Measurements from ENCODE around the gene SLC6A19. TPM values are rescaled to one million over a fixed set of nuclear protein-coding genes. Genes with fewer than 3 reads are reported as not detected.

Gene SLC6A19
- total and polyA plus RNA-seq, 2 of the 4 experiments (the other 2 are of a cell fraction): not detected

DNA sequence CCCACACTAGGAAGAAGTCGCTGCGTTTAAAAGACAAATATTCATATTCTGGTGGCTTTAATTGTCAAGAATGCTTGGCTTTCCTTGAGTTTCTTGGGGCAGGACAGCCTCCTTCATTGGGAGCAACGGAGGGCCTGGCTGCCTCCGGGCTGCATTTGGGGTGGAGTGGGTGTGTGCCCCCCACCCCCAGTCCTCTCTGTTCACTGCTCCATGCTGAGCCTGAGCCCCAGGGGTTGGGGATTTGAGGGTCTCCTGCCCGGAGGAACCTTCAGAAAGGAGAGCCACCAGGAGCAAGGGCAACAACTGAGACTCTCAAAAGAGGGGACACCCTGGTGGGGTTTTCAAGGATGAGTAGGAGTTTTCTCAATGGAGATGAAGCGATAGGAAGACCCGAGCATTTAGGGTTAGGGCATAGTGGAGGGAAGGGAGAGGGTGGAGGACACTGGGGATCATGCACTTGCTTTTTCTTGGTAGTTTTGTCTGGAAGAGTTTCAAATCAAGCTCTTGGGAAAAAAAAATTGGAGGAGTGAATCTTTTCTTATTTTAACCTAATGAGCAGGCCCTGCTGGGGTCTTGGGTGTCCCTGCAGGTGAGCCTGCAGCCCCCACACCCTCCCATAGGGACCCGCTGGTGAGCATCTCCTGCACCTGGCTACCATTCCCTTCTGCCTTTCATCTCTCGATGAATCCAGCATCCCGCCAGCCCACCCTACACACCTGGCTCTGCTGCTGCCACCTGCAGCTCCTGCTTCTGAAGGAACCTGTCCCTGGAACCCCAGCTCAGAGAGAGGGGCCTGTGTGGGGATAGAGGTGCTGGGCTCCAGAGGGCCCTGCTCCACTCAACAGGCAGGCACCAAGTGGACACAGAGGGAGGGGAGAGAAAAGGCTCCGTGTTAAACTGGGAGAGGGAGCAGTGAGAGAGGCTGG lies 4.1 kb downstream of the SLC6A19 start:
- no peak overlapping the region for H2BK5ac ChIP-seq (ENCODE audit: low read depth, low read length, poor library complexity, severe bottlenecking)
- H2BK20ac ChIP-seq (ENCODE audit: low read depth, low read length): no peak overlapping the region
- H4K8ac ChIP-seq (ENCODE audit: low read depth in 2 of 2, low read length in 2 of 2): no peak overlapping the region
- POLR2A ChIA-PET (ENCODE audit: unreplicated experiment): no interaction called here
- CTCF ChIA-PET: interaction anchor here (0.6 kb wide), 1 partner anchor 10 kb away, joined by 3 read pairs; no protein-coding TSS in a partner anchor
- H3K18ac ChIP-seq (ENCODE audit: low read depth, low read length): no peak overlapping the region
- intact Hi-C loops (cut with micrococcal nuclease) (no loop called here), in situ Hi-C loops (cut with MboI; ENCODE audit: low sequenced_read_pairs) (no loop called here), dilution Hi-C loops (cut with HindIII; ENCODE audit: low sequenced_read_pairs, unreplicated experiment) (no loop called here)
- no peaks in the 10 kb centered on the region for H3K36me3 ChIP-seq (ENCODE audit: control insufficient read depth, insufficient read depth, low read length)
- no peak overlapping the region for H3K4me3 ChIP-seq (ENCODE audit: insufficient read depth, low read depth, low read length)
- no peak overlapping the region for H3K27ac ChIP-seq (ENCODE audit: insufficient read depth, low read length)
- H2BK15ac ChIP-seq (ENCODE audit: low read depth, low read length): no peak overlapping the region
- no peak overlapping the region for H2AK5ac ChIP-seq (ENCODE audit: low read depth, low read length)
- BruUV-seq (replicated peaks): no TSS peak
- WGBS, 2 experiments (ENCODE audit: extremely low coverage in 2 of 2, insufficient read length in 1 of 2): no CpG with 5 or more reads among the region's 11 CpGs
- DNase-seq: no peak
- no peak overlapping the region for H3K4me2 ChIP-seq (ENCODE audit: low read depth, low read length)
- H3K4ac ChIP-seq (ENCODE audit: low read depth, low read length): no peak overlapping the region
- H4K5ac ChIP-seq (ENCODE audit: low read depth, low read length): no peak overlapping the region
- no peak for ATAC-seq (ENCODE audit: low read depth)
- H3K14ac ChIP-seq (replicated peaks; ENCODE audit: low read depth, low read length): no peak overlapping the region
- H3K23ac ChIP-seq (ENCODE audit: low read depth, low read length): no peak overlapping the region
- no peak overlapping the region for H3K56ac ChIP-seq (ENCODE audit: extremely low read depth, insufficient read depth, low read length)
- H3K9me1 ChIP-seq (ENCODE audit: insufficient read depth, low read length): no peaks in the 10 kb centered on the region
- H2AFZ ChIP-seq (replicated peaks; ENCODE audit: low read length, poor library complexity): no peak overlapping the region
- H3K9ac ChIP-seq (ENCODE audit: low read depth, low read length): no peak overlapping the region
- no peaks in the 10 kb centered on the region for H3K9me3 ChIP-seq (ENCODE audit: control insufficient read depth, insufficient read depth, low read length)
- H3K4me1 ChIP-seq (ENCODE audit: control insufficient read depth, insufficient read depth, low read length): peaks cover 3% of the 10 kb centered on the region; the same call in 1 of the 2 replicates
- no peaks in the 10 kb centered on the region for H3K79me1 ChIP-seq (ENCODE audit: low read depth in 1 of 2, low read length in 2 of 2)
- no peaks in the 10 kb centered on the region; the same call in 1 of the 2 replicates for H4K20me1 ChIP-seq (ENCODE audit: insufficient read depth, low read length)
- peaks cover 28% of the 10 kb centered on the region; the same call in 1 of the 2 replicates for H3K27me3 ChIP-seq (ENCODE audit: control insufficient read depth, insufficient read depth, low read length)
- H2BK120ac ChIP-seq (ENCODE audit: low read depth, low read length): no peak overlapping the region
- no peak overlapping the region for H4K91ac ChIP-seq (ENCODE audit: insufficient read depth, low read depth, low read length)
- H2AK9ac ChIP-seq (replicated peaks; ENCODE audit: low read depth, low read length, poor library complexity): no peak overlapping the region
- TF ChIP-seq RFX5 (IDR thresholded peaks at IDR 0.05; ENCODE audit: low read depth, low read length) (no peak), RCOR1 (IDR thresholded peaks at IDR 0.05; ENCODE audit: insufficient replicate concordance, low read length) (no peak), MAFK (IDR thresholded peaks at IDR 0.05; ENCODE audit: low read depth, low read length) (no peak), MAZ (IDR thresholded peaks at IDR 0.05; ENCODE audit: borderline replicate concordance, low read depth, low read length) (no peak), POLR2A (IDR thresholded peaks at IDR 0.05; ENCODE audit: low read depth, low read length) (no peak), MXI1 (IDR thresholded peaks at IDR 0.05; ENCODE audit: borderline replicate concordance, low read depth, low read length) (no peak), CEBPB (IDR thresholded peaks at IDR 0.05; ENCODE audit: low read depth, low read length) (no peak), FOS (IDR thresholded peaks at IDR 0.05; ENCODE audit: low read depth, low read length) (no peak), NFE2L2 (IDR thresholded peaks at IDR 0.05; ENCODE audit: low read depth, low read length) (no peak), RAD21 (IDR thresholded peaks at IDR 0.05; ENCODE audit: low read length) (no peak), CHD1 (IDR thresholded peaks at IDR 0.05; ENCODE audit: low read depth, low read length) (no peak), SMC3 (IDR thresholded peaks at IDR 0.05; ENCODE audit: low read depth, low read length) (no peak)
- TF ChIP-seq, protein P1, sequence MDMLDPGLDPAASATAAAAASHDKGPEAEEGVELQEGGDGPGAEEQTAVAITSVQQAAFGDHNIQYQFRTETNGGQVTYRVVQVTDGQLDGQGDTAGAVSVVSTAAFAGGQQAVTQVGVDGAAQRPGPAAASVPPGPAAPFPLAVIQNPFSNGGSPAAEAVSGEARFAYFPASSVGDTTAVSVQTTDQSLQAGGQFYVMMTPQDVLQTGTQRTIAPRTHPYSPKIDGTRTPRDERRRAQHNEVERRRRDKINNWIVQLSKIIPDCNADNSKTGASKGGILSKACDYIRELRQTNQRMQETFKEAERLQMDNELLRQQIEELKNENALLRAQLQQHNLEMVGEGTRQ (IDR thresholded peaks at IDR 0.05; ENCODE audit: low read depth, low read length): no peak
- TF ChIP-seq, protein P2, sequence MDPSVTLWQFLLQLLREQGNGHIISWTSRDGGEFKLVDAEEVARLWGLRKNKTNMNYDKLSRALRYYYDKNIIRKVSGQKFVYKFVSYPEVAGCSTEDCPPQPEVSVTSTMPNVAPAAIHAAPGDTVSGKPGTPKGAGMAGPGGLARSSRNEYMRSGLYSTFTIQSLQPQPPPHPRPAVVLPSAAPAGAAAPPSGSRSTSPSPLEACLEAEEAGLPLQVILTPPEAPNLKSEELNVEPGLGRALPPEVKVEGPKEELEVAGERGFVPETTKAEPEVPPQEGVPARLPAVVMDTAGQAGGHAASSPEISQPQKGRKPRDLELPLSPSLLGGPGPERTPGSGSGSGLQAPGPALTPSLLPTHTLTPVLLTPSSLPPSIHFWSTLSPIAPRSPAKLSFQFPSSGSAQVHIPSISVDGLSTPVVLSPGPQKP (IDR thresholded peaks at IDR 0.05; ENCODE audit: borderline replicate concordance, low read depth, low read length): no peak
- TF ChIP-seq, protein P3, sequence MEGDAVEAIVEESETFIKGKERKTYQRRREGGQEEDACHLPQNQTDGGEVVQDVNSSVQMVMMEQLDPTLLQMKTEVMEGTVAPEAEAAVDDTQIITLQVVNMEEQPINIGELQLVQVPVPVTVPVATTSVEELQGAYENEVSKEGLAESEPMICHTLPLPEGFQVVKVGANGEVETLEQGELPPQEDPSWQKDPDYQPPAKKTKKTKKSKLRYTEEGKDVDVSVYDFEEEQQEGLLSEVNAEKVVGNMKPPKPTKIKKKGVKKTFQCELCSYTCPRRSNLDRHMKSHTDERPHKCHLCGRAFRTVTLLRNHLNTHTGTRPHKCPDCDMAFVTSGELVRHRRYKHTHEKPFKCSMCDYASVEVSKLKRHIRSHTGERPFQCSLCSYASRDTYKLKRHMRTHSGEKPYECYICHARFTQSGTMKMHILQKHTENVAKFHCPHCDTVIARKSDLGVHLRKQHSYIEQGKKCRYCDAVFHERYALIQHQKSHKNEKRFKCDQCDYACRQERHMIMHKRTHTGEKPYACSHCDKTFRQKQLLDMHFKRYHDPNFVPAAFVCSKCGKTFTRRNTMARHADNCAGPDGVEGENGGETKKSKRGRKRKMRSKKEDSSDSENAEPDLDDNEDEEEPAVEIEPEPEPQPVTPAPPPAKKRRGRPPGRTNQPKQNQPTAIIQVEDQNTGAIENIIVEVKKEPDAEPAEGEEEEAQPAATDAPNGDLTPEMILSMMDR (conservative IDR thresholded peaks at IDR 0.05; ENCODE audit: low read depth, low read length): no peak

All from IMR-90 (cell line).